ENCODE measurements around the gene PAM. TPM values are rescaled to one million over a fixed set of nuclear protein-coding genes. Genes with fewer than 3 reads are reported as not detected.

Gene PAM
- total and polyA plus RNA-seq, 2 of the 13 experiments (the other 11 are each of a cell fraction or from before 2014, with no cell fraction given), result 20.2 to 79.1 TPM

- 0 out of 2 replicates have a peak, but pooled peaks have one; percentile 39 for TF ChIP-seq KAT7 (CRISPR knock-in tag; IDR thresholded peaks at IDR 0.05; ENCODE audit: borderline replicate concordance)
- TF ChIP-seq TMF1 (CRISPR knock-in tag; IDR thresholded peaks at IDR 0.05; ENCODE audit: low read depth), result 0 out of 2 replicates have a peak, but pooled peaks have one; percentile 32
- 0 out of 2 replicates have a peak, but pooled peaks have one; percentile 53 for TF ChIP-seq MXD1 (CRISPR knock-in tag; IDR thresholded peaks at IDR 0.05)
- TF ChIP-seq PCBP2 (optimal IDR thresholded peaks at IDR 0.05; ENCODE audit: low read depth, low read length, poor library complexity, severe bottlenecking), result no peak
- TF ChIP-seq HNRNPLL (IDR thresholded peaks at IDR 0.05; ENCODE audit: low read depth, low read length, poor library complexity, severe bottlenecking), result peak; percentile 85
- TF ChIP-seq ZNF644 (CRISPR knock-in tag; IDR thresholded peaks at IDR 0.05; ENCODE audit: low read depth), result no peak
- peak; percentile 27 for TF ChIP-seq AGO2 (optimal IDR thresholded peaks at IDR 0.05; ENCODE audit: low read depth, low read length)
- TF ChIP-seq ZFP41 (CRISPR knock-in tag; IDR thresholded peaks at IDR 0.05; ENCODE audit: borderline replicate concordance), result no peak
- TF ChIP-seq HOXA7 (CRISPR knock-in tag; IDR thresholded peaks at IDR 0.05), result no peak
- no peak for TF ChIP-seq MXD3 (CRISPR knock-in tag; IDR thresholded peaks at IDR 0.05)
- peak; percentile 56; the same call in 1 of the 2 replicates for TF ChIP-seq GABPB1 (CRISPR knock-in tag; IDR thresholded peaks at IDR 0.05)
- no peak for TF ChIP-seq AGO1 (IDR thresholded peaks at IDR 0.05; ENCODE audit: low read depth, low read length, poor library complexity, severe bottlenecking)
- no peak for TF ChIP-seq JUNB (CRISPR knock-in tag; IDR thresholded peaks at IDR 0.05; ENCODE audit: borderline replicate concordance)
- no peak for TF ChIP-seq PLSCR1 (CRISPR knock-in tag; IDR thresholded peaks at IDR 0.05; ENCODE audit: borderline replicate concordance)
- no peak for TF ChIP-seq ZNF430 (CRISPR knock-in tag; IDR thresholded peaks at IDR 0.05)
- no peak for TF ChIP-seq ZNF512 (CRISPR knock-in tag; IDR thresholded peaks at IDR 0.05)
- peak; percentile 50; the same call in 1 of the 2 replicates for TF ChIP-seq ZNF749 (CRISPR knock-in tag; IDR thresholded peaks at IDR 0.05; ENCODE audit: borderline replicate concordance)
- TF ChIP-seq ZNF687 (CRISPR knock-in tag; IDR thresholded peaks at IDR 0.05), result peak; percentile 68
- TF ChIP-seq ZFYVE20 (CRISPR knock-in tag; IDR thresholded peaks at IDR 0.05; ENCODE audit: borderline replicate concordance, low read depth), result no peak
- no peak for TF ChIP-seq ZNF7 (CRISPR knock-in tag; IDR thresholded peaks at IDR 0.05)
- no peak for TF ChIP-seq ZNF136 (CRISPR knock-in tag; IDR thresholded peaks at IDR 0.05; ENCODE audit: low read depth)
These were observed 110.6 kb downstream of the PAM start (continued) for GRCh38 chr5:102865510-102866236.
